GM12878 (cell line): ENCODE measurements around the gene SEPSECS. TPM values are rescaled to one million over a fixed set of nuclear protein-coding genes. Genes with fewer than 3 reads are reported as not detected.

Source experiments
- ATAC-seq: fragments of 200-7000 bp; cut with Tn5 transposase; 3 replicates; pipeline ENCODE4 v1.9.1; 2020; ENCODE audit warnings: mild to moderate bottlenecking, moderate library complexity
- BruUV-seq: library from RNA; stranded (reverse); fragments of 400-500 nt; replicated peaks from 2 replicates; lab custom pipeline; 2021; lab: Mats Ljungman, UMichigan
- CTCF ChIA-PET: fragments of 300-600 bp; sonication (Branson Sonifier 250); formaldehyde crosslinking; extraction: SDS; loops from one replicate; lab custom pipeline; 2021; ENCODE audit warnings: inconsistent platforms; lab: Yijun Ruan, JAX
- POLR2A ChIA-PET: fragments of 350-600 bp; formaldehyde crosslinking; extraction: SDS; loops from one replicate; lab custom pipeline; 2021; ENCODE audit warnings: inconsistent platforms; lab: Charles Lee
- RAD21 ChIA-PET: fragments of 300-600 bp; sonication (Branson Sonifier 250); formaldehyde crosslinking; loops from one replicate; lab custom pipeline; 2023; ENCODE audit warnings: antibody characterized with exemption; ENCODE audit not compliant: unreplicated experiment; lab: Charles Lee
- SMC1A ChIA-PET: fragments of 300-600 bp; sonication (Branson Sonifier 250); formaldehyde crosslinking; loops from one replicate; lab custom pipeline; 2023; ENCODE audit not compliant: unreplicated experiment, uncharacterized antibody; lab: Charles Lee
- DNase-seq: peaks from one replicate; pipeline ENCODE4 v3.0.0-alpha.2; 2011; ENCODE audit warnings: low read depth, low spot score
- FAIRE-seq: peaks from 3 replicates; lab custom pipeline; 2011; peaks lifted over from hg19 to GRCh38; lab: Jason Lieb, UNC
- H2AFZ ChIP-seq: 2 replicates; pipeline ENCODE4 v1.6.0; 2011; ENCODE audit warnings: low read depth, low read length, control low read depth; ENCODE audit not compliant: control insufficient read depth
- H3K27ac ChIP-seq: 2 replicates; pipeline ENCODE4 v1.5.1; 2011; ENCODE audit warnings: control low read depth; ENCODE audit not compliant: control insufficient read depth, insufficient read depth
- H3K27me3 ChIP-seq, 2 experiments: replicated peaks in 1 of 2; 2 replicates each; pipeline versions ENCODE4 v1.6.0 to v1.6.1; 2011; ENCODE audit warnings: low read length in 1 of 2; ENCODE audit not compliant: control insufficient read depth in 2 of 2, insufficient read depth in 2 of 2
- H3K36me3 ChIP-seq, 2 experiments: 2 replicates each; pipeline ENCODE4 v1.5.1; 2011; ENCODE audit warnings: low read length in 1 of 2; ENCODE audit not compliant: control insufficient read depth in 2 of 2, insufficient read depth in 2 of 2
- H3K4me1 ChIP-seq: 2 replicates; pipeline ENCODE4 v1.6.1; 2011; ENCODE audit warnings: mild to moderate bottlenecking, low read length, moderate library complexity, mixed read lengths; ENCODE audit not compliant: control insufficient read depth, insufficient read depth
- H3K4me2 ChIP-seq: 2 replicates; pipeline ENCODE4 v1.6.0; 2011; ENCODE audit warnings: control low read depth; ENCODE audit not compliant: control insufficient read depth, insufficient read depth
- H3K4me3 ChIP-seq: fragments of 200-600 bp; sonication (generic); 2 replicates; pipeline ENCODE4 v1.5.1; 2016
- H3K79me2 ChIP-seq: 2 replicates; pipeline ENCODE4 v1.6.0; 2011; ENCODE audit warnings: low read length; ENCODE audit not compliant: control insufficient read depth, insufficient read depth
- H3K9ac ChIP-seq: 2 replicates; pipeline ENCODE4 v1.8.0; 2011; ENCODE audit warnings: low read length, control low read depth, mixed read lengths; ENCODE audit not compliant: control insufficient read depth, insufficient read depth
- H3K9me3 ChIP-seq: replicated peaks from 3 replicates; pipeline ENCODE4 v1.5.1; 2011; ENCODE audit warnings: mild to moderate bottlenecking, low read length; ENCODE audit not compliant: control insufficient read depth, insufficient read depth
- H4K20me1 ChIP-seq: 2 replicates; pipeline ENCODE4 v1.6.0; 2011; ENCODE audit not compliant: control insufficient read depth, insufficient read depth
- CBFB ChIP-seq: IDR thresholded peaks from 2 replicates; pipeline ENCODE4 v1.6.1; 2016; ENCODE audit warnings: antibody characterized with exemption, low read depth
- CEBPB ChIP-seq, 2 experiments: fragments of 150-350 bp in 1 of 2; IDR thresholded peaks; 2 replicates each; pipeline ENCODE4 v1.6.1; 2012 to 2014; ENCODE audit warnings: low read depth in 2 of 2, low read length in 2 of 2, borderline replicate concordance in 1 of 2, inconsistent platforms in 1 of 2
- GABPA ChIP-seq: IDR thresholded peaks from 2 replicates; pipeline ENCODE4 v1.6.1; 2014; ENCODE audit warnings: antibody characterized with exemption, low read depth, mild to moderate bottlenecking, inconsistent platforms
- IRF4 ChIP-seq: IDR thresholded peaks from 2 replicates; pipeline ENCODE4 v1.6.1; 2011; ENCODE audit warnings: low read depth, low read length
- JUNB ChIP-seq: IDR thresholded peaks from 2 replicates; pipeline ENCODE4 v1.6.1; 2016; ENCODE audit warnings: antibody characterized with exemption, mild to moderate bottlenecking
- JUND ChIP-seq: IDR thresholded peaks from 2 replicates; pipeline ENCODE4 v1.6.1; 2012; ENCODE audit warnings: low read depth, mild to moderate bottlenecking, low read length, improper control_type of control experiment, moderate library complexity
- RCOR1 ChIP-seq: conservative IDR thresholded peaks from 2 replicates; pipeline ENCODE4 v1.6.1; 2012; ENCODE audit warnings: low read depth, low read length, improper control_type of control experiment
- SPI1 ChIP-seq: IDR thresholded peaks from 2 replicates; pipeline ENCODE4 v1.6.1; 2011; ENCODE audit warnings: low read depth, mild to moderate bottlenecking, low read length, moderate library complexity, borderline replicate concordance; ENCODE audit not compliant: insufficient read depth
- ZBTB4 ChIP-seq: fragments of 450-650 bp; formaldehyde crosslinking; IDR thresholded peaks from 2 replicates; pipeline ENCODE4 v1.4.0; 2022; ENCODE audit warnings: mild to moderate bottlenecking, moderate library complexity
- ZNF687 ChIP-seq: fragments of 450-650 bp; IDR thresholded peaks from 2 replicates; pipeline ENCODE4 v1.6.1; 2017; ENCODE audit warnings: mild to moderate bottlenecking, moderate library complexity
- WGBS: methylation state at CpG from one replicate; pipeline ENCODE4 v1.1.6; 2016; ENCODE audit warnings: low lambda C conversion rate; ENCODE audit not compliant: insufficient replicate concordance, insufficient coverage; ENCODE audit errors: missing lambda C conversion rate; 5-methylcytosine and 5-hydroxymethylcytosine counted together
- in situ Hi-C: fragments of 300-500 bp; cut with MboI; formaldehyde crosslinking; loops from 9 replicates; pipeline ENCODE4 v1.14.3; 2018; ENCODE audit warnings: mixed read lengths
- intact Hi-C: fragments of 100-400 bp; cut with micrococcal nuclease; formaldehyde crosslinking; loops from one replicate; pipeline ENCODE4 v1.14.2; 2022; ENCODE audit not compliant: unreplicated experiment
- polyA plus RNA-seq, 11 experiments: library from polyadenylated mRNA; depleted of rRNA in 4 of 11; unstranded in 6 of 11; stranded (reverse) in 5 of 11; fragments of >200 nt; fragmentation: Nextera tagmentation in 4 of 11; fragmentation: Illumina TruSeq in 1 of 11; extraction: Ambion mirVana in 4 of 11; extraction: Trizol in 1 of 11; gene quantifications; 1 replicate in 1 of 11; 2 replicates in 10 of 11; pipeline versions ENCODE4 v1.2.1 to v1.2.3, GENCODE V29; 2011 to 2016; ENCODE audit warnings: inconsistent platforms in 2 of 11, missing spikeins in 2 of 11, low read depth in 1 of 11
- total RNA-seq, 4 experiments: library from RNA; depleted of rRNA in 3 of 4; stranded (reverse); fragments of >200 nt in 3 of 4; fragmentation: Illumina TruSeq in 1 of 4; extraction: Trizol in 1 of 4; gene quantifications; 2 replicates each; pipeline versions ENCODE4 v1.2.1 to v1.2.3, GENCODE V29; 2013 to 2021
- TF ChIP-seq, protein P1 (sequence below): IDR thresholded peaks from 2 replicates; pipeline ENCODE4 v1.6.1; 2011; ENCODE audit warnings: borderline replicate concordance, low read depth, mild to moderate bottlenecking, moderate library complexity, low read length; ENCODE audit not compliant: insufficient read depth, poor library complexity, severe bottlenecking
- TF ChIP-seq, protein P2 (sequence below): IDR thresholded peaks from 2 replicates; pipeline ENCODE4 v1.6.1; 2012; ENCODE audit warnings: low read depth, low read length, improper control_type of control experiment

The SEPSECS gene
- total and polyA plus RNA-seq, 10 of the 15 experiments (the other 5 are each of a cell fraction or from before 2014, with no cell fraction given), result 2.8 to 15.8 (median 7.2) TPM

GRCh38 chr4:25172961-25173915 is 13.0 kb upstream of the SEPSECS start:
- intact Hi-C loops (no loop called here), in situ Hi-C loops (no loop called here)
- ChIA-PET RAD21 (no interaction called here), SMC1A (interaction anchor here (0.9 to 1.6 kb wide), 3 partner anchors 11 to 74 kb away, joined by 3 to 4 read pairs (median 3); no protein-coding TSS in a partner anchor), POLR2A (interaction anchor here (0.6 to 1.1 kb wide), 2 partner anchors 12 to 49 kb away, joined by 5 read pairs; no protein-coding TSS in a partner anchor), CTCF (interaction anchor here (0.7 to 1.4 kb wide), 4 partner anchors 11 to 191 kb away, joined by 3 read pairs; no protein-coding TSS in a partner anchor)
- no peaks in the 10 kb centered on the region for H3K9me3 ChIP-seq
- no peaks in the 10 kb centered on the region for H3K27me3 ChIP-seq
- DNase-seq (no peak), ATAC-seq (peak; percentile 72), FAIRE-seq (no peak)
- no peak overlapping the region; the same call in 1 of the 2 replicates for H2AFZ ChIP-seq
- H3K27ac ChIP-seq, result no peak overlapping the region
- no peaks in the 10 kb centered on the region for H3K36me3 ChIP-seq
- H3K4me3 ChIP-seq, result no peak overlapping the region
- H4K20me1 ChIP-seq, result no peaks in the 10 kb centered on the region
- H3K79me2 ChIP-seq, result no peaks in the 10 kb centered on the region
- BruUV-seq, result no TSS peak
- H3K4me2 ChIP-seq, result no peak overlapping the region
- peaks cover 8% of the 10 kb centered on the region; the same call in 1 of the 2 replicates for H3K4me1 ChIP-seq
- no peak overlapping the region for H3K9ac ChIP-seq
- 33% methylated on average over 3 of the region's 3 CpGs for WGBS
- TF ChIP-seq CEBPB (IDR thresholded peaks at IDR 0.05; ENCODE audit: borderline replicate concordance in 1 of 2, low read depth in 2 of 2, low read length in 2 of 2) (no peak), ZNF687 (no peak), RCOR1 (no peak), IRF4 (peak; percentile 68; the same call in 1 of the 2 replicates), SPI1 (peak; percentile 86), GABPA (no peak), ZBTB4 (CRISPR knock-in tag) (no peak), JUND (no peak), CBFB (no peak), JUNB (no peak)
- TF ChIP-seq, protein P1, sequence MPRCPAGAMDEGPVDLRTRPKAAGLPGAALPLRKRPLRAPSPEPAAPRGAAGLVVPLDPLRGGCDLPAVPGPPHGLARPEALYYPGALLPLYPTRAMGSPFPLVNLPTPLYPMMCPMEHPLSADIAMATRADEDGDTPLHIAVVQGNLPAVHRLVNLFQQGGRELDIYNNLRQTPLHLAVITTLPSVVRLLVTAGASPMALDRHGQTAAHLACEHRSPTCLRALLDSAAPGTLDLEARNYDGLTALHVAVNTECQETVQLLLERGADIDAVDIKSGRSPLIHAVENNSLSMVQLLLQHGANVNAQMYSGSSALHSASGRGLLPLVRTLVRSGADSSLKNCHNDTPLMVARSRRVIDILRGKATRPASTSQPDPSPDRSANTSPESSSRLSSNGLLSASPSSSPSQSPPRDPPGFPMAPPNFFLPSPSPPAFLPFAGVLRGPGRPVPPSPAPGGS, result peak; percentile 41
- TF ChIP-seq, protein P2, sequence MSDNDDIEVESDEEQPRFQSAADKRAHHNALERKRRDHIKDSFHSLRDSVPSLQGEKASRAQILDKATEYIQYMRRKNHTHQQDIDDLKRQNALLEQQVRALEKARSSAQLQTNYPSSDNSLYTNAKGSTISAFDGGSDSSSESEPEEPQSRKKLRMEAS, result no peak
